GM23248 (cell line): ENCODE measurements around the gene AFG3L2.

Experiments
- EZH2 ChIP-seq: fragments of 200-600 bp; sonication (generic); IDR thresholded peaks from 2 replicates; pipeline ENCODE4 v1.6.1; 2018; ENCODE audit warnings: antibody characterized with exemption, mild to moderate bottlenecking; ENCODE audit not compliant: insufficient read depth, poor library complexity, severe bottlenecking
- EZH2phosphoT487 ChIP-seq: fragments of 200-600 bp; sonication (generic); IDR thresholded peaks from 2 replicates; pipeline ENCODE4 v1.6.1; 2018; ENCODE audit warnings: antibody characterized with exemption, moderate library complexity, mild to moderate bottlenecking, low read depth; ENCODE audit not compliant: insufficient read depth

GRCh38 chr18:12376754-12377555 is at the start of gene AFG3L2:
- TF ChIP-seq EZH2phosphoT487, result no peak
- no peak for TF ChIP-seq EZH2
